ENCODE measurements around the gene EEF1AKMT3. TPM values are rescaled to one million over a fixed set of nuclear protein-coding genes. Genes with fewer than 3 reads are reported as not detected.

The EEF1AKMT3 gene
- total RNA-seq, 2 experiments from 2014 or later, result 3.8 to 4.1 TPM

GRCh38 chr12:57730336-57731067 is 41.9 kb upstream of the EEF1AKMT3 start:
- POLR2A ChIA-PET, result interaction anchor here (1.4 to 1.8 kb wide), 4 partner anchors 9 to 14 kb away, joined by 3 to 8 read pairs (median 4); partner anchors contain the start of gene TSPAN31
- Mint-ChIP-seq H3K4me1 (peaks cover 6% of the 10 kb centered on the region), H3K9me3 (no peaks in the 10 kb centered on the region), H3K27me3 (no peaks in the 10 kb centered on the region), H3K4me3 (no peak overlapping the region), H3K27ac (no peak overlapping the region), H3K36me3 (peaks cover 43% of the 10 kb centered on the region)
- ATAC-seq (ENCODE audit: low read depth) (no peak), DNase-seq (peak; percentile 15)

- Mint-ChIP-seq H3K36me3 (peaks cover 42% of the 10 kb centered on the region), H3K27me3 (no peaks in the 10 kb centered on the region), H3K4me3 (no peak overlapping the region), H3K4me1 (peaks cover 9% of the 10 kb centered on the region), H3K27ac (no peak overlapping the region), H3K9me3 (no peaks in the 10 kb centered on the region)
- DNase-seq (no peak), ATAC-seq (ENCODE audit: low read depth) (no peak)
- POLR2A ChIA-PET, result interaction anchor here (0.9 to 1.5 kb wide), 4 partner anchors 8 to 13 kb away, joined by 3 to 4 read pairs (median 4); no protein-coding TSS in a partner anchor
These were observed 40.9 kb upstream of the EEF1AKMT3 start for GRCh38 chr12:57731411-57732080.

- DNase-seq (no peak), ATAC-seq (ENCODE audit: low read depth) (no peak)
- Mint-ChIP-seq H3K4me1 (peaks cover 13% of the 10 kb centered on the region), H3K4me3 (no peak overlapping the region), H3K36me3 (peaks cover 46% of the 10 kb centered on the region), H3K9me3 (no peaks in the 10 kb centered on the region), H3K27ac (no peak overlapping the region), H3K27me3 (no peaks in the 10 kb centered on the region)
- POLR2A ChIA-PET, result interaction anchor here (1.1 to 1.5 kb wide), 4 partner anchors 7 to 10 kb away, joined by 3 to 7 read pairs (median 4); no protein-coding TSS in a partner anchor
These were observed 40.1 kb upstream of the EEF1AKMT3 start for GRCh38 chr12:57732270-57732669.

- no peaks in the 10 kb centered on the region for H3K27me3 Mint-ChIP-seq
- peaks cover 11% of the 10 kb centered on the region for H3K4me1 Mint-ChIP-seq
- ATAC-seq (ENCODE audit: low read depth) (no peak), DNase-seq (no peak)
- no peaks in the 10 kb centered on the region for H3K9me3 Mint-ChIP-seq
- peak overlapping the region; percentile 42 for H3K27ac Mint-ChIP-seq
- POLR2A ChIA-PET, result interaction anchor here (0.7 to 1.1 kb wide), 3 partner anchors 9 to 10 kb away, joined by 3 to 7 read pairs (median 3); no protein-coding TSS in a partner anchor
- H3K36me3 Mint-ChIP-seq, result peaks cover 42% of the 10 kb centered on the region
- H3K4me3 Mint-ChIP-seq, result no peak overlapping the region
These were observed 39.5 kb upstream of the EEF1AKMT3 start for GRCh38 chr12:57732726-57733593.

- Mint-ChIP-seq H3K27me3 (no peaks in the 10 kb centered on the region), H3K27ac (no peak overlapping the region), H3K36me3 (peaks cover 37% of the 10 kb centered on the region), H3K9me3 (no peaks in the 10 kb centered on the region), H3K4me1 (peaks cover 12% of the 10 kb centered on the region), H3K4me3 (no peak overlapping the region)
- POLR2A ChIA-PET, result interaction anchor here (1.2 kb wide), 1 partner anchor 8 kb away, joined by 3 read pairs; no protein-coding TSS in a partner anchor
- ATAC-seq (ENCODE audit: low read depth) (no peak), DNase-seq (no peak)
These were observed 38.5 kb upstream of the EEF1AKMT3 start for GRCh38 chr12:57733928-57734327.

GRCh38 chr12:57734591-57734990 is 37.8 kb upstream of the EEF1AKMT3 start:
- POLR2A ChIA-PET, result interaction anchor here (1.2 kb wide), 1 partner anchor 9 kb away, joined by 3 read pairs; no protein-coding TSS in a partner anchor
- DNase-seq, result no peak
- Mint-ChIP-seq H3K9me3 (no peaks in the 10 kb centered on the region), H3K27me3 (no peaks in the 10 kb centered on the region), H3K27ac (no peak overlapping the region), H3K4me3 (no peak overlapping the region), H3K36me3 (peaks cover 40% of the 10 kb centered on the region), H3K4me1 (peaks cover 19% of the 10 kb centered on the region)
- no peak for ATAC-seq (ENCODE audit: low read depth)

GRCh38 chr12:57735198-57735855 is 37.1 kb upstream of the EEF1AKMT3 start:
- no peaks in the 10 kb centered on the region for H3K27me3 Mint-ChIP-seq
- DNase-seq (no peak), ATAC-seq (ENCODE audit: low read depth) (no peak)
- peaks cover 40% of the 10 kb centered on the region for H3K36me3 Mint-ChIP-seq
- H3K4me1 Mint-ChIP-seq, result peaks cover 24% of the 10 kb centered on the region
- H3K9me3 Mint-ChIP-seq, result no peaks in the 10 kb centered on the region
- no peak overlapping the region for H3K4me3 Mint-ChIP-seq
- POLR2A ChIA-PET, result no interaction called here
- no peak overlapping the region for H3K27ac Mint-ChIP-seq

GRCh38 chr12:57735952-57736740 is 36.3 kb upstream of the EEF1AKMT3 start:
- ATAC-seq (ENCODE audit: low read depth), result no peak

GRCh38 chr12:57736741-57737466 is 35.5 kb upstream of the EEF1AKMT3 start:
- no peak for DNase-seq
- Mint-ChIP-seq H3K27me3 (no peaks in the 10 kb centered on the region), H3K27ac (peak overlapping the region; percentile 54), H3K4me1 (peaks cover 33% of the 10 kb centered on the region), H3K36me3 (peaks cover 32% of the 10 kb centered on the region), H3K9me3 (no peaks in the 10 kb centered on the region), H3K4me3 (no peak overlapping the region)
- POLR2A ChIA-PET, result interaction anchor here (0.6 to 1.0 kb wide), 2 partner anchors 10 to 29 kb away, joined by 3 read pairs; no protein-coding TSS in a partner anchor
- no peak for ATAC-seq (ENCODE audit: low read depth)

More at GRCh38 chr12:57735952-57736740, 36.3 kb upstream of the EEF1AKMT3 start:
- no peaks in the 10 kb centered on the region for H3K27me3 Mint-ChIP-seq
- POLR2A ChIA-PET, result interaction anchor here (0.6 to 1.0 kb wide), 2 partner anchors 9 to 28 kb away, joined by 3 read pairs; no protein-coding TSS in a partner anchor
- DNase-seq, result no peak
- H3K9me3 Mint-ChIP-seq, result no peaks in the 10 kb centered on the region
- H3K4me1 Mint-ChIP-seq, result peaks cover 31% of the 10 kb centered on the region
- H3K4me3 Mint-ChIP-seq, result no peak overlapping the region
- peak overlapping the region; percentile 54 for H3K27ac Mint-ChIP-seq
- peaks cover 38% of the 10 kb centered on the region for H3K36me3 Mint-ChIP-seq

GRCh38 chr12:57737467-57738460 is 34.6 kb upstream of the EEF1AKMT3 start:
- Mint-ChIP-seq H3K4me1 (peaks cover 38% of the 10 kb centered on the region), H3K9me3 (no peaks in the 10 kb centered on the region), H3K27me3 (no peaks in the 10 kb centered on the region), H3K36me3 (peaks cover 25% of the 10 kb centered on the region), H3K27ac (no peak overlapping the region), H3K4me3 (no peak overlapping the region)
- DNase-seq (no peak), ATAC-seq (ENCODE audit: low read depth) (no peak)
- POLR2A ChIA-PET, result interaction anchor here (1.0 kb wide), 1 partner anchor 11 kb away, joined by 3 read pairs; no protein-coding TSS in a partner anchor
